ENCODE measurements around the gene SLC17A1. TPM values are rescaled to one million over a fixed set of nuclear protein-coding genes. Genes with fewer than 3 reads are reported as not detected.

Gene SLC17A1
- total RNA-seq, 1 experiment from 2014 or later, result not detected

GRCh38 chr6:25830458-25830857 is 1.4 kb downstream of the SLC17A1 start:
- Mint-ChIP-seq H3K4me3 (no peak overlapping the region), H3K27ac (no peak overlapping the region), H3K27me3 (ENCODE audit: low read depth) (no peaks in the 10 kb centered on the region), H3K36me3 (no peaks in the 10 kb centered on the region), H3K4me1 (no peaks in the 10 kb centered on the region), H3K9me3 (no peaks in the 10 kb centered on the region)
- DNase-seq (ENCODE audit: low spot score), result no peak
- no peak for ATAC-seq
- no peak for TF ChIP-seq USF1 (CRISPR knock-in tag; IDR thresholded peaks at IDR 0.05)
- CTCF ChIA-PET, result interaction anchor here (0.7 kb wide), 1 partner anchor 51 kb away, joined by 3 read pairs; no protein-coding TSS in a partner anchor
- POLR2A ChIA-PET, result no interaction called here

GRCh38 chr6:25829375-25829774 is 2.5 kb downstream of the SLC17A1 start:
- no peak for ATAC-seq
- Mint-ChIP-seq H3K36me3 (no peaks in the 10 kb centered on the region), H3K4me3 (no peak overlapping the region), H3K27ac (no peak overlapping the region), H3K9me3 (no peaks in the 10 kb centered on the region), H3K27me3 (ENCODE audit: low read depth) (no peaks in the 10 kb centered on the region), H3K4me1 (no peaks in the 10 kb centered on the region)
- DNase-seq (ENCODE audit: low spot score), result no peak
- TF ChIP-seq GTF2I (CRISPR knock-in tag; conservative IDR thresholded peaks at IDR 0.05), result no peak
- TF ChIP-seq ZNF317 (CRISPR knock-in tag; IDR thresholded peaks at IDR 0.05; ENCODE audit: borderline replicate concordance, low read depth), result no peak
- no peak for TF ChIP-seq ZNF423 (CRISPR knock-in tag; IDR thresholded peaks at IDR 0.05)
- TF ChIP-seq OVOL2 (CRISPR knock-in tag; IDR thresholded peaks at IDR 0.05; ENCODE audit: borderline replicate concordance), result no peak
- TF ChIP-seq EMX1 (CRISPR knock-in tag; IDR thresholded peaks at IDR 0.05), result no peak
- no peak for TF ChIP-seq ZNF425 (CRISPR knock-in tag; conservative IDR thresholded peaks at IDR 0.05)
- TF ChIP-seq FOXP4 (CRISPR knock-in tag; IDR thresholded peaks at IDR 0.05), result no peak
- TF ChIP-seq ELF4 (CRISPR knock-in tag; IDR thresholded peaks at IDR 0.05; ENCODE audit: low read depth), result no peak
- no peak for TF ChIP-seq ATF3 (CRISPR knock-in tag; conservative IDR thresholded peaks at IDR 0.05)
- POLR2A ChIA-PET, result no interaction called here
- CTCF ChIA-PET, result no interaction called here

- peaks cover 8% of the 10 kb centered on the region for H3K9me3 Mint-ChIP-seq
- no peak overlapping the region for H3K27ac Mint-ChIP-seq
- no peaks in the 10 kb centered on the region for H3K36me3 Mint-ChIP-seq
- no peak for DNase-seq (ENCODE audit: low spot score)
- H3K4me1 Mint-ChIP-seq, result peaks cover 6% of the 10 kb centered on the region
- ChIA-PET POLR2A (no interaction called here), CTCF (no interaction called here)
- no peaks in the 10 kb centered on the region for H3K27me3 Mint-ChIP-seq (ENCODE audit: low read depth)
- no peak for ATAC-seq
- no peak for TF ChIP-seq ZNF532 (CRISPR knock-in tag; IDR thresholded peaks at IDR 0.05; ENCODE audit: borderline replicate concordance)
- no peak for TF ChIP-seq HMGXB4 (CRISPR knock-in tag; IDR thresholded peaks at IDR 0.05)
- no peak for TF ChIP-seq ZNF138 (CRISPR knock-in tag; conservative IDR thresholded peaks at IDR 0.05)
- no peak for TF ChIP-seq ELF4 (CRISPR knock-in tag; IDR thresholded peaks at IDR 0.05; ENCODE audit: low read depth)
- TF ChIP-seq ZBTB21 (CRISPR knock-in tag; IDR thresholded peaks at IDR 0.05; ENCODE audit: borderline replicate concordance), result no peak
- H3K4me3 Mint-ChIP-seq, result no peak overlapping the region
Measured at GRCh38 chr6:25821341-25821740, 10.5 kb downstream of the SLC17A1 start.
